H9 (cell line): ENCODE data around the gene MYCBPAP. TPM values are rescaled to one million over a fixed set of nuclear protein-coding genes. Genes with fewer than 3 reads are reported as not detected.

Experiments
- DNase-seq: peaks from one replicate; pipeline ENCODE4 v3.0.0-alpha.2; 2017
- H2AFZ ChIP-seq: one replicate; pipeline ENCODE4 v1.6.1; 2013; ENCODE audit warnings: mild to moderate bottlenecking, low read length, control low read depth, moderate library complexity
- H2AK5ac ChIP-seq: 2 replicates; pipeline ENCODE4 v1.6.1; 2013; ENCODE audit warnings: low read length, control low read depth, mixed read lengths; ENCODE audit not compliant: insufficient read length
- H2BK120ac ChIP-seq: one replicate; pipeline ENCODE4 v1.6.1; 2013; ENCODE audit warnings: low read depth, mild to moderate bottlenecking, low read length, control low read depth, inconsistent platforms; ENCODE audit not compliant: poor library complexity, severe bottlenecking
- H2BK12ac ChIP-seq: 2 replicates; pipeline ENCODE4 v1.6.1; 2013; ENCODE audit warnings: low read length, control low read depth, mixed read lengths, low read depth; ENCODE audit not compliant: insufficient read length
- H2BK15ac ChIP-seq: 2 replicates; pipeline ENCODE4 v1.6.1; 2013; ENCODE audit warnings: low read depth, low read length, control low read depth
- H2BK20ac ChIP-seq: one replicate; pipeline ENCODE4 v1.6.1; 2013; ENCODE audit warnings: low read depth, mild to moderate bottlenecking, low read length, control low read depth, inconsistent platforms; ENCODE audit not compliant: poor library complexity, severe bottlenecking
- H2BK5ac ChIP-seq: 2 replicates; pipeline ENCODE4 v1.6.1; 2013; ENCODE audit warnings: low read length, control low read depth, mixed read lengths; ENCODE audit not compliant: insufficient read length
- H3K14ac ChIP-seq: 2 replicates; pipeline ENCODE4 v1.6.1; 2013; ENCODE audit warnings: low read length, control low read depth; ENCODE audit not compliant: insufficient read depth
- H3K18ac ChIP-seq: 2 replicates; pipeline ENCODE4 v1.6.1; 2013; ENCODE audit warnings: low read depth, mild to moderate bottlenecking, mixed read lengths, low read length, control low read depth; ENCODE audit not compliant: insufficient read length
- H3K23ac ChIP-seq: 2 replicates; pipeline ENCODE4 v1.6.1; 2013; ENCODE audit warnings: low read length, control low read depth, mixed read lengths, low read depth; ENCODE audit not compliant: insufficient read length
- H3K23me2 ChIP-seq: 2 replicates; pipeline ENCODE4 v1.6.1; 2013; ENCODE audit warnings: low read depth, mild to moderate bottlenecking, mixed read lengths, low read length, control low read depth; ENCODE audit not compliant: insufficient read length, poor library complexity, severe bottlenecking
- H3K27ac ChIP-seq: 2 replicates; pipeline ENCODE4 v1.5.1; 2013; ENCODE audit warnings: low read length, control low read depth, mixed read lengths, low read depth; ENCODE audit not compliant: insufficient read length
- H3K27me3 ChIP-seq: 2 replicates; pipeline ENCODE4 v1.6.1; 2013; ENCODE audit warnings: low read length, control low read depth, inconsistent platforms; ENCODE audit not compliant: insufficient read depth
- H3K4ac ChIP-seq: 2 replicates; pipeline ENCODE4 v1.6.1; 2013; ENCODE audit warnings: low read depth, mild to moderate bottlenecking, control low read depth, inconsistent platforms, low read length, moderate library complexity
- H3K4me1 ChIP-seq: 2 replicates; pipeline ENCODE4 v1.6.1; 2013; ENCODE audit warnings: low read length, control low read depth, inconsistent platforms; ENCODE audit not compliant: insufficient read depth
- H3K4me2 ChIP-seq: 2 replicates; pipeline ENCODE4 v1.6.1; 2013; ENCODE audit warnings: low read length, control low read depth, mixed read lengths; ENCODE audit not compliant: insufficient read length, insufficient read depth
- H3K56ac ChIP-seq: 2 replicates; pipeline ENCODE4 v1.6.1; 2013; ENCODE audit warnings: low read depth, mild to moderate bottlenecking, mixed read lengths, low read length, control low read depth; ENCODE audit not compliant: insufficient read length
- H3K79me1 ChIP-seq: 2 replicates; pipeline ENCODE4 v1.6.1; 2013; ENCODE audit warnings: low read depth, mild to moderate bottlenecking, moderate library complexity, low read length, control low read depth, inconsistent platforms; ENCODE audit not compliant: insufficient read depth, poor library complexity, severe bottlenecking
- H3K79me2 ChIP-seq: 2 replicates; pipeline ENCODE4 v1.6.1; 2013; ENCODE audit warnings: low read length, control low read depth, inconsistent platforms; ENCODE audit not compliant: insufficient read depth
- H3K9ac ChIP-seq: 2 replicates; pipeline ENCODE4 v1.6.1; 2013; ENCODE audit warnings: low read length, control low read depth, mixed read lengths; ENCODE audit not compliant: insufficient read length; ENCODE audit errors: extremely low read depth
- H3K9me3 ChIP-seq: one replicate; pipeline ENCODE4 v1.6.1; 2013; ENCODE audit warnings: low read depth, low read length, inconsistent platforms; ENCODE audit not compliant: control insufficient read depth
- H3T11ph ChIP-seq: one replicate; pipeline ENCODE4 v1.6.1; 2013; ENCODE audit warnings: mild to moderate bottlenecking, low read length, control low read depth, inconsistent platforms
- H4K20me1 ChIP-seq: one replicate; pipeline ENCODE4 v1.6.1; 2013; ENCODE audit not compliant: control insufficient read depth, insufficient read length, insufficient read depth
- H4K5ac ChIP-seq: 2 replicates; pipeline ENCODE4 v1.6.1; 2013; ENCODE audit warnings: low read depth, mild to moderate bottlenecking, mixed read lengths, low read length, control low read depth; ENCODE audit not compliant: insufficient read length
- H4K8ac ChIP-seq: replicated peaks from 2 replicates; pipeline ENCODE4 v1.6.1; 2013; ENCODE audit warnings: low read length, control low read depth, mixed read lengths, low read depth; ENCODE audit not compliant: insufficient read length
- H4K91ac ChIP-seq: 2 replicates; pipeline ENCODE4 v1.6.1; 2013; ENCODE audit warnings: low read depth, mild to moderate bottlenecking, moderate library complexity, mixed read lengths, low read length, control low read depth; ENCODE audit not compliant: insufficient read length
- H3K27ac Mint-ChIP-seq, 3 experiments: 2 replicates in 2 of 3; 3 replicates in 1 of 3; pipeline ENCODE4 v1.8.0; 2020 to 2021; ENCODE audit warnings: mixed read lengths in 3 of 3, mild to moderate bottlenecking in 1 of 3, moderate library complexity in 1 of 3
- H3K27me3 Mint-ChIP-seq: 2 replicates; pipeline ENCODE4 v1.8.0; 2021; ENCODE audit warnings: low read depth, mild to moderate bottlenecking, moderate library complexity, mixed read lengths
- H3K36me3 Mint-ChIP-seq, 3 experiments: 2 replicates in 2 of 3; 3 replicates in 1 of 3; pipeline ENCODE4 v1.8.0; 2020 to 2021; ENCODE audit warnings: low read depth in 3 of 3, mixed read lengths in 3 of 3; ENCODE audit not compliant: insufficient read depth in 1 of 3
- H3K4me1 Mint-ChIP-seq, 2 experiments: 2 replicates each; pipeline ENCODE4 v1.8.0; 2020; ENCODE audit warnings: mixed read lengths in 2 of 2
- H3K4me3 Mint-ChIP-seq, 2 experiments: 2 replicates in 1 of 2; 3 replicates in 1 of 2; pipeline ENCODE4 v1.8.0; 2020 to 2021; ENCODE audit warnings: mild to moderate bottlenecking in 2 of 2, mixed read lengths in 2 of 2, moderate library complexity in 1 of 2
- H3K9me3 Mint-ChIP-seq, 2 experiments: 2 replicates in 1 of 2; 3 replicates in 1 of 2; pipeline ENCODE4 v1.8.0; 2020; ENCODE audit warnings: mild to moderate bottlenecking in 2 of 2, mixed read lengths in 2 of 2, moderate library complexity in 1 of 2
- WGBS: extraction: QIAGEN DNeasy Blood & Tissue Kit; methylation state at CpG from one replicate; pipeline ENCODE4 v1.1.7; 2013; ENCODE audit warnings: missing lambda C conversion rate, low lambda C conversion rate, mixed read lengths; ENCODE audit not compliant: insufficient read length; ENCODE audit errors: extremely low coverage; 5-methylcytosine and 5-hydroxymethylcytosine counted together
- total RNA-seq: library from RNA; stranded (reverse); gene quantifications from 2 replicates; pipeline ENCODE4 v1.2.1, GENCODE V29; 2021
- TF ChIP-seq, protein P1 (sequence below): fragments of 200-600 bp; sonication (generic); conservative IDR thresholded peaks from 3 replicates; pipeline ENCODE4 v1.8.0; 2021; ENCODE audit warnings: antibody characterized with exemption, mild to moderate bottlenecking

Gene MYCBPAP
- total RNA-seq, 1 experiment from 2014 or later, result 1.7 TPM

GRCh38 chr17:50560931-50561745 lies 52.9 kb downstream of the MYCBPAP start:
- H2BK12ac ChIP-seq, result no peak overlapping the region
- no peak overlapping the region for H3K4ac ChIP-seq
- Mint-ChIP-seq H3K36me3 (no peaks in the 10 kb centered on the region; a peak in 1 of 7 replicates), H3K4me3 (peak overlapping the region; percentile 14 to 82), H3K9me3 (no peaks in the 10 kb centered on the region), H3K27ac (no peak overlapping the region), H3K4me1 (peaks cover 25 to 51% of the 10 kb centered on the region in 2 experiments), H3K27me3 (peaks cover 86% of the 10 kb centered on the region)
- no peak overlapping the region for H3K14ac ChIP-seq
- peaks cover 48% of the 10 kb centered on the region for H3K27me3 ChIP-seq
- H3K18ac ChIP-seq, result no peak overlapping the region
- H3K4me2 ChIP-seq, result peak overlapping the region; percentile 74
- TF ChIP-seq, protein P1, sequence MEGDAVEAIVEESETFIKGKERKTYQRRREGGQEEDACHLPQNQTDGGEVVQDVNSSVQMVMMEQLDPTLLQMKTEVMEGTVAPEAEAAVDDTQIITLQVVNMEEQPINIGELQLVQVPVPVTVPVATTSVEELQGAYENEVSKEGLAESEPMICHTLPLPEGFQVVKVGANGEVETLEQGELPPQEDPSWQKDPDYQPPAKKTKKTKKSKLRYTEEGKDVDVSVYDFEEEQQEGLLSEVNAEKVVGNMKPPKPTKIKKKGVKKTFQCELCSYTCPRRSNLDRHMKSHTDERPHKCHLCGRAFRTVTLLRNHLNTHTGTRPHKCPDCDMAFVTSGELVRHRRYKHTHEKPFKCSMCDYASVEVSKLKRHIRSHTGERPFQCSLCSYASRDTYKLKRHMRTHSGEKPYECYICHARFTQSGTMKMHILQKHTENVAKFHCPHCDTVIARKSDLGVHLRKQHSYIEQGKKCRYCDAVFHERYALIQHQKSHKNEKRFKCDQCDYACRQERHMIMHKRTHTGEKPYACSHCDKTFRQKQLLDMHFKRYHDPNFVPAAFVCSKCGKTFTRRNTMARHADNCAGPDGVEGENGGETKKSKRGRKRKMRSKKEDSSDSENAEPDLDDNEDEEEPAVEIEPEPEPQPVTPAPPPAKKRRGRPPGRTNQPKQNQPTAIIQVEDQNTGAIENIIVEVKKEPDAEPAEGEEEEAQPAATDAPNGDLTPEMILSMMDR, result no peak
- H3K56ac ChIP-seq, result no peak overlapping the region
- no peak overlapping the region for H2AK5ac ChIP-seq
- H3K4me1 ChIP-seq, result peaks cover 2% of the 10 kb centered on the region; the same call in 1 of the 2 replicates
- no peaks in the 10 kb centered on the region for H3K9me3 ChIP-seq
- no peak overlapping the region for H3K23ac ChIP-seq
- no peak overlapping the region for H3K9ac ChIP-seq
- no peaks in the 10 kb centered on the region for H3K79me2 ChIP-seq
- H2AFZ ChIP-seq, result no peak overlapping the region
- DNase-seq, result peak; percentile 51
- H2BK15ac ChIP-seq, result no peak overlapping the region
- H3T11ph ChIP-seq, result no peak overlapping the region
- no peak overlapping the region for H4K5ac ChIP-seq
- peaks cover 26% of the 10 kb centered on the region for H3K23me2 ChIP-seq
- no peaks in the 10 kb centered on the region for H3K79me1 ChIP-seq
- WGBS, result no CpG with 5 or more reads among the region's 88 CpGs
- H3K27ac ChIP-seq, result no peak overlapping the region
- H2BK20ac ChIP-seq, result no peak overlapping the region
- no peak overlapping the region for H2BK120ac ChIP-seq
- no peak overlapping the region for H4K91ac ChIP-seq
- H4K20me1 ChIP-seq, result no peaks in the 10 kb centered on the region
- no peak overlapping the region for H2BK5ac ChIP-seq
- no peak overlapping the region for H4K8ac ChIP-seq
